ENCODE measurements around the gene APBA2.

- TF ChIP-seq CTCF (optimal IDR thresholded peaks at IDR 0.05 in 1 of 3, IDR thresholded peaks at IDR 0.05 in 1 of 3, conservative IDR thresholded peaks at IDR 0.05 in 1 of 3; ENCODE audit: extremely low read depth in 1 of 3, insufficient read depth in 2 of 3, low read length in 3 of 3) (no peak), EZH2 (IDR thresholded peaks at IDR 0.05; ENCODE audit: low read length) (no peak)
Observed at GRCh38 chr15:29110176-29110575, 224.4 kb downstream of the APBA2 start.
